GM20000 (cell line): ENCODE measurements around the gene USP31.

Experiments used
- DNase-seq: peaks from one replicate; pipeline ENCODE4 v3.0.0; 2012; ENCODE audit warnings: low spot score
- TF ChIP-seq, protein P1 (sequence below): IDR thresholded peaks from 2 replicates; pipeline ENCODE4 v1.5.1; 2012; ENCODE audit warnings: mild to moderate bottlenecking, control low read depth; ENCODE audit errors: extremely low read depth, missing control alignments

Gene USP31

DNA sequence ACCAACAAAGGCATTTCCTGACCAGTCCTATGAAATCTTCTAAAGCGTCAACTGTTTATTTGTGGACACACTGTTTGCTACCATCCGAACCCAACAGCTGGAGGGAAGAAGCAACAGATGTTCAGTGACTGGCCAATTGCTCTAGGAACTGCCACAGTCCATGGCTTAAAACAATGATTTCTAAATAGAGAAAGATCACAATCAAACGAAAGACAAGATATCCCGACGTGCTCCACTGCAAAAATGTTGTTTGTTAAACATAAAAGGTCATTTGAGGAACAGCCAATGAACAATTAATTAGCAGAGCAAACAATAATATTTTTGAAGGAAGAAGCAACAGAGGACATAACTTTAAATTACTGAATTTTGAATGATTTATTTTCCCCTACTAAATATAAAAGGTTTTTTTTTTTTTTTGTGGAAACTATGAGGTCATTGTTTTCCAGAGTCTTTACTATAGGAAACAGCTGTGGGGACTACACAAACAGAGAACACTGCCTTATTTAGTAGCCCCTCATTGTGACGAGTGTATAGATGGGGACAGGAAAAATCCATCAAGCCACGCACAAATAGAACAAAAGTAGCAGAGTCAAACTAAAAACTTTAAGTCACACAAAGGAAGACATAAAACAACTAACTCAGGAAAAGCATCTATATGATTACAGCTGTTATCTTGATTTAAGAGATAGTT, 17.2 kb downstream of the USP31 start:
- DNase-seq, result no peak
- TF ChIP-seq, protein P1, sequence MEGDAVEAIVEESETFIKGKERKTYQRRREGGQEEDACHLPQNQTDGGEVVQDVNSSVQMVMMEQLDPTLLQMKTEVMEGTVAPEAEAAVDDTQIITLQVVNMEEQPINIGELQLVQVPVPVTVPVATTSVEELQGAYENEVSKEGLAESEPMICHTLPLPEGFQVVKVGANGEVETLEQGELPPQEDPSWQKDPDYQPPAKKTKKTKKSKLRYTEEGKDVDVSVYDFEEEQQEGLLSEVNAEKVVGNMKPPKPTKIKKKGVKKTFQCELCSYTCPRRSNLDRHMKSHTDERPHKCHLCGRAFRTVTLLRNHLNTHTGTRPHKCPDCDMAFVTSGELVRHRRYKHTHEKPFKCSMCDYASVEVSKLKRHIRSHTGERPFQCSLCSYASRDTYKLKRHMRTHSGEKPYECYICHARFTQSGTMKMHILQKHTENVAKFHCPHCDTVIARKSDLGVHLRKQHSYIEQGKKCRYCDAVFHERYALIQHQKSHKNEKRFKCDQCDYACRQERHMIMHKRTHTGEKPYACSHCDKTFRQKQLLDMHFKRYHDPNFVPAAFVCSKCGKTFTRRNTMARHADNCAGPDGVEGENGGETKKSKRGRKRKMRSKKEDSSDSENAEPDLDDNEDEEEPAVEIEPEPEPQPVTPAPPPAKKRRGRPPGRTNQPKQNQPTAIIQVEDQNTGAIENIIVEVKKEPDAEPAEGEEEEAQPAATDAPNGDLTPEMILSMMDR, result no peak

DNA sequence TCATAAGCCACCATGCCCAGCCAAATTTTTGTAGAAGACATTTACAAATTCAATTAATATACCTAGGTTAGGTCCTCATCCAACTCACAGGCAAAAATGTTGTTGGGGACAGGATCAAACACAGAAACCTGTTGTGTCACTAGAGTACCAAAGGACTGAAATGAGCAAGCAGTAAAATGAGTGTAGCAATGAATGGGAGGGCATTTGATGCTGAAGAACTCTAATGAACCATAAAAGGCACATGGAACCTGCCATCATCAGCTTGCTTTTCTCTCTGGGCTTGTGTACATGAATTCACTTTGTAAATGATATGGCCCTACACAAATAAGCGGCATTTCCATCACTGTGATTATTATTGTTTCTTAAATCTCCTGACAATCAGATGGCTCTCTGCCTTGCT, 17.8 kb downstream of the USP31 start:
- TF ChIP-seq, protein P1, result no peak
- no peak for DNase-seq

DNA sequence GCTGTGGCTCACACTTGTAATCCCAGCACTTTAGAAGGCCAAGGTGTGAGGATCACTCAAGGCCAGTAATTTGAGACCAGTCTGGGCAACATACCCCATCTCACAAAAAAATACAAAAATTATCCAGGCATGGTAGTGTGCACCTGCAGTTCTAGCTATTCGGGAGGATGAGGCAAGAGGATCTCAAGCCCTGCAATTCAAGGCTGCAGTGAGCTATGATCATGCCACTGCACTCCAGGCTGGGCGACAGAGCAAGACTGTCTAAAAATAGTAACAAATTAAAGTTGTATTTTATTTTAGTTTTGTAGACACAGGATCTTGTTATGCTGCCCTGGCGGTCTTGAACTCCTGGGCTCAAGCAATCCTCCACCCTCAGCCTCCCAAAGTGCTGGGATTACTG, 18.2 kb downstream of the USP31 start:
- DNase-seq, result no peak
- TF ChIP-seq, protein P1, result no peak

DNA sequence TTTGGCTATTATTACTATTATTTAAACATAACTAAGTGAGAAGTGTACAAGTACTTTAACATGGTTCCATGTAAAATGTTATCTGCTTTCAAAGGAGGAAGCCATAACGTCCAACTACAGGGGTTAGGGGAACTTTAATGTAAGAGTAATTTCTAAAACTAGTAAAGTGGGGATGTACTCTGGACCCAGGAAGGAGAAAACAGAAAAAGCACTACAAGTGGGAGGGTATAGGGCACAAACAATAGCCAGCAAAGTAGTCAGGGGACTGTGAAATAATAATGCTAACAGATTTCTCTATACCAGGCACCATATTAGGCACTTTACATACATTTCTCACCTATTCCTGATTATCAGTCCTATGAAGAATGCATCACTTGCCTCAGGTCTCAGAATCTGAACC, 19.6 kb downstream of the USP31 start:
- TF ChIP-seq, protein P1, result no peak
- DNase-seq, result no peak

DNA sequence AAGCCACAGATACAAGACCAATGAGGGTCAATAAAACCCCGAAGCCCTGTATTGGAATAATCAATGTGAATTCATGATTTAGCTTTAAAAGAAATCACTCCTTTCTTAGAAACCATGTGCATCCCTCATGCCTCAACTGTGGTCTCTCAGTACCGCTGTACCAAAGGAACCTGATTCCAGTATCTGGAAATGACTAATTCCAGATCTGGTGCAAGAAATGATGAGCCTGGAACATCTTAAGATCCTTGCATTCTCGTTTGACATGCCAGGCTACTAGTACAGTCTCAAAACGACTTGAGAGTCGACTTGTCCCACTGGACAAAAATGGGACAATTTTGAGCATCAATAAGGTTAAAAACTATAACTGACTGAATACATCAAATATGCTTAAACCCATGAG, 21.2 kb downstream of the USP31 start:
- no peak for DNase-seq
- TF ChIP-seq, protein P1, result no peak

DNA sequence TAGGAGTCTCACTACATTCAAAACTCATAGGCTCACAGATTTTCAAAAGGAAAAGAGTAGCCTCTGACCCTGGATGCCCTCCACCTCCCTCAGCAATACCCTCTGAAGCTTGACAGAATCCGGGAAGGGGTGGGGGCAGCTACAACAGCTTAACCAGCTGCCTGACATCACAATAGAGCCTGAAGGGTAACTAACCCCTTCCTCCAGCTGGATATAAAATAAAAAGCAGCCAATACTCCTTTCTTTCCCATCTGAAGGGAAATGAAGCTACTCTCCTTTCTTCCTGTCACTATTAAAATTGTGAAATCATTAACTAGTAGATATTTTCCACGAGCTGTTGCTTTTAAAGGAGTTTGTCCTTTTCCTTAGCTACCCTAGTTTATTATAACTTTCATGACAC, 24.0 kb downstream of the USP31 start:
- DNase-seq, result no peak
- TF ChIP-seq, protein P1, result no peak

DNA sequence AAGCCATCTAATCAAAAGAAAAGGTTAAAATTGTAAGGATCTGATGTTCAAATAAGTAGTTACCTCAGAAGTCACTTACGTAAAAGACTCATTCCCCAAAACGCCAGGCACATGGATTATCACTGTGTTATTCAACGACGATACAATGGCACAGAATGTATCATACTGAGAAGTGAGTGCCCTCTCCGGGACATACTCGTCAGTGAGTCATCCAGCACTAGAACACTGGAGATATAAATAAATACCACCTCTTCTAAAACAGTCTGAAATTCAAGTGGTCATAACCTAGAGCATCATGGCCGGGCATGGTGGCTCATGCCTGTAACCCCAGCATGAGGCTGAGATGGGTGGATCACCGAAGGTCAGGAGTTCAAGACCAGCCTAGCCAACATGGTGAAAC, 24.9 kb downstream of the USP31 start:
- TF ChIP-seq, protein P1, result no peak

More for the DNA sequence above, 24.9 kb downstream of the USP31 start:
- no peak for DNase-seq
